ENCODE results near the gene MOCOS. TPM values are rescaled to one million over a fixed set of nuclear protein-coding genes. Genes with fewer than 3 reads are reported as not detected.
"Not testable (repeated sequence)": the region's sequence is repeated elsewhere in the genome, so short reads cannot be mapped to it uniquely, and the experiment has no call there.

The MOCOS gene
- total RNA-seq, 1 experiment from 2014 or later = 5.5 TPM

- Mint-ChIP-seq H3K9me3 (ENCODE audit: unreplicated experiment) (no peaks in the 10 kb centered on the region), H3K4me3 (ENCODE audit: unreplicated experiment) (no peak overlapping the region), H3K27me3 (ENCODE audit: insufficient read depth, unreplicated experiment) (no peaks in the 10 kb centered on the region), H3K36me3 (ENCODE audit: insufficient read depth, unreplicated experiment) (peaks cover 6% of the 10 kb centered on the region), H3K4me1 (ENCODE audit: low read depth, unreplicated experiment) (no peaks in the 10 kb centered on the region), H3K27ac (ENCODE audit: unreplicated experiment) (no peak overlapping the region)
- no peak for DNase-seq
- ChIA-PET POLR2A (no interaction called here), CTCF (no interaction called here)
- Histone ChIP-seq H3K27me3 (replicated peaks; ENCODE audit: control insufficient read depth, insufficient read depth, low read length) (no peaks in the 10 kb centered on the region), H3K36me3 (ENCODE audit: control insufficient read depth, insufficient read depth, low read length) (no peaks in the 10 kb centered on the region), H3K9me3 (no peaks in the 10 kb centered on the region), H3K4me1 (no peaks in the 10 kb centered on the region), H3K4me3 (ENCODE audit: low read depth, low read length) (no peak overlapping the region)
- TF ChIP-seq CTCF (IDR thresholded peaks at IDR 0.05; ENCODE audit: insufficient read depth in 1 of 2, low read depth in 1 of 2, low read length in 1 of 2, severe bottlenecking in 1 of 2, unreplicated experiment in 1 of 2) = no peak
- no TSS peak for BruUV-seq (replicated peaks)
- intact Hi-C loops (cut with micrococcal nuclease; ENCODE audit: unreplicated experiment) = no loop called here
These were observed 30.1 kb downstream of the MOCOS start for GRCh38 chr18:36217348-36217747.

GRCh38 chr18:36229188-36229587, 41.9 kb downstream of the MOCOS start:
- H3K9me3 Mint-ChIP-seq (ENCODE audit: unreplicated experiment) = no peaks in the 10 kb centered on the region
- ChIA-PET CTCF (no interaction called here), POLR2A (no interaction called here)
- no peak for TF ChIP-seq CTCF (IDR thresholded peaks at IDR 0.05; ENCODE audit: insufficient read depth in 1 of 2, low read depth in 1 of 2, low read length in 1 of 2, severe bottlenecking in 1 of 2, unreplicated experiment in 1 of 2)
- H3K27ac Mint-ChIP-seq (ENCODE audit: unreplicated experiment) = no peak overlapping the region
- DNase-seq = no peak
- no peaks in the 10 kb centered on the region for H3K4me1 Mint-ChIP-seq (ENCODE audit: low read depth, unreplicated experiment)
- no peaks in the 10 kb centered on the region for H3K4me1 ChIP-seq
- H3K36me3 ChIP-seq (ENCODE audit: control insufficient read depth, insufficient read depth, low read length) = no peaks in the 10 kb centered on the region
- H3K27me3 ChIP-seq (replicated peaks; ENCODE audit: control insufficient read depth, insufficient read depth, low read length) = no peaks in the 10 kb centered on the region
- no peak overlapping the region for H3K4me3 Mint-ChIP-seq (ENCODE audit: unreplicated experiment)
- H3K27me3 Mint-ChIP-seq (ENCODE audit: insufficient read depth, unreplicated experiment) = no peaks in the 10 kb centered on the region
- no TSS peak for BruUV-seq (replicated peaks)
- no peaks in the 10 kb centered on the region for H3K9me3 ChIP-seq
- H3K4me3 ChIP-seq (ENCODE audit: low read depth, low read length) = no peak overlapping the region
- intact Hi-C loops (cut with micrococcal nuclease; ENCODE audit: unreplicated experiment) = no loop called here
- no peaks in the 10 kb centered on the region for H3K36me3 Mint-ChIP-seq (ENCODE audit: insufficient read depth, unreplicated experiment)

GRCh38 chr18:36240510-36240909, 53.2 kb downstream of the MOCOS start:
- H3K4me1 ChIP-seq; CTCF ChIA-PET; BruUV-seq (replicated peaks); H3K4me3 ChIP-seq (ENCODE audit: low read depth, low read length); H3K27ac Mint-ChIP-seq (ENCODE audit: unreplicated experiment); H3K36me3 ChIP-seq (ENCODE audit: control insufficient read depth, insufficient read depth, low read length); DNase-seq; H3K4me3 Mint-ChIP-seq (ENCODE audit: unreplicated experiment); H3K27me3 ChIP-seq (replicated peaks; ENCODE audit: control insufficient read depth, insufficient read depth, low read length); H3K36me3 Mint-ChIP-seq (ENCODE audit: insufficient read depth, unreplicated experiment); intact Hi-C loops (cut with micrococcal nuclease; ENCODE audit: unreplicated experiment); H3K4me1 Mint-ChIP-seq (ENCODE audit: low read depth, unreplicated experiment); H3K9me3 ChIP-seq; POLR2A ChIA-PET; H3K27me3 Mint-ChIP-seq (ENCODE audit: insufficient read depth, unreplicated experiment): not testable (repeated sequence)
- H3K9me3 Mint-ChIP-seq (ENCODE audit: unreplicated experiment) = peaks cover 22% of the 10 kb centered on the region

GRCh38 chr18:36241831-36242230, 54.5 kb downstream of the MOCOS start:
- POLR2A ChIA-PET = no interaction called here
- Mint-ChIP-seq H3K27me3 (ENCODE audit: insufficient read depth, unreplicated experiment) (no peaks in the 10 kb centered on the region), H3K4me1 (ENCODE audit: low read depth, unreplicated experiment) (no peaks in the 10 kb centered on the region), H3K4me3 (ENCODE audit: unreplicated experiment) (no peak overlapping the region), H3K36me3 (ENCODE audit: insufficient read depth, unreplicated experiment) (peaks cover 6% of the 10 kb centered on the region), H3K27ac (ENCODE audit: unreplicated experiment) (no peak overlapping the region), H3K9me3 (ENCODE audit: unreplicated experiment) (peaks cover 22% of the 10 kb centered on the region)
- DNase-seq = no peak
- CTCF ChIA-PET = no interaction called here
- BruUV-seq (replicated peaks) = no TSS peak
- TF ChIP-seq CTCF (IDR thresholded peaks at IDR 0.05; ENCODE audit: insufficient read depth in 1 of 2, low read depth in 1 of 2, low read length in 1 of 2, severe bottlenecking in 1 of 2, unreplicated experiment in 1 of 2) = no peak
- Histone ChIP-seq H3K4me1 (peaks cover 7% of the 10 kb centered on the region; the same call in 1 of the 2 replicates), H3K4me3 (ENCODE audit: low read depth, low read length) (no peak overlapping the region), H3K27me3 (replicated peaks; ENCODE audit: control insufficient read depth, insufficient read depth, low read length) (no peaks in the 10 kb centered on the region), H3K9me3 (peaks cover 5% of the 10 kb centered on the region; the same call in 1 of the 2 replicates), H3K36me3 (ENCODE audit: control insufficient read depth, insufficient read depth, low read length) (no peaks in the 10 kb centered on the region)
- intact Hi-C loops (cut with micrococcal nuclease; ENCODE audit: unreplicated experiment) = no loop called here
